Fibroblast of villous mesenchyme (primary cell): ENCODE measurements around the gene NTM. TPM values are rescaled to one million over a fixed set of nuclear protein-coding genes. Genes with fewer than 3 reads are reported as not detected.

Source experiments
- DNase-seq: peaks from one replicate; pipeline ENCODE4 v3.0.0-alpha.2; 2010; ENCODE audit warnings: low read depth
- H3K4me3 ChIP-seq: 2 replicates; pipeline ENCODE4 v1.5.1; 2011; ENCODE audit warnings: low read depth, mild to moderate bottlenecking, low read length
- CTCF ChIP-seq: IDR thresholded peaks from 2 replicates; pipeline ENCODE4 v1.5.1; 2012; ENCODE audit warnings: low read depth, mild to moderate bottlenecking, low read length; ENCODE audit not compliant: insufficient read depth
- total RNA-seq: library from RNA; depleted of rRNA; stranded (reverse); fragments of >200 nt; gene quantifications from 2 replicates; pipeline ENCODE4 v1.2.3, GENCODE V29; 2012

Gene NTM
- total RNA-seq, 1 donor = 7.3 TPM

GRCh38 chr11:132187386-132187785 lies 817.0 kb downstream of the NTM start:
- no peak for DNase-seq
- no peak for TF ChIP-seq CTCF
- H3K4me3 ChIP-seq = no peak overlapping the region

DNA sequence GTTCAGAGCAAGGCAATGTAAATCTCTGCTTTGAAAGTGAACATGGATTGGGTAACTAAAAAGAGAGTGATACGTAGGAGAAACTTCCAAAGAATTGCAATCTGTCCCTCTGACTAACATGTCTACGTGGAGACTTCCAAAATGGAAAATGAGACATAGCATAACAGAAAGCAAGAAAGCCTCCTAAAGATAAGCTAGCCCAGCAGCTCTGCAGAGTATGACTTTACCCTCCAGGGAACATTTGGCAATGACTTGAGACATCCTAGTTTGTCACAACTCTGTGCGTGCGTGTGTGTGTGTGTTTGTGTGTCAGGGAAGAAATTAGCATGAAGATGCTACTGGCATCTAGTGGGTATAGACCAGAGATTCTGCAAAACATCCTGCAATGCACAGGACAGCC lies 817.4 kb downstream of the NTM start:
- TF ChIP-seq CTCF = no peak
- DNase-seq = no peak
- no peak overlapping the region for H3K4me3 ChIP-seq

- H3K4me3 ChIP-seq = no peak overlapping the region
- TF ChIP-seq CTCF = no peak
- no peak for DNase-seq
Observed at GRCh38 chr11:132196928-132197327, 826.5 kb downstream of the NTM start.

DNA sequence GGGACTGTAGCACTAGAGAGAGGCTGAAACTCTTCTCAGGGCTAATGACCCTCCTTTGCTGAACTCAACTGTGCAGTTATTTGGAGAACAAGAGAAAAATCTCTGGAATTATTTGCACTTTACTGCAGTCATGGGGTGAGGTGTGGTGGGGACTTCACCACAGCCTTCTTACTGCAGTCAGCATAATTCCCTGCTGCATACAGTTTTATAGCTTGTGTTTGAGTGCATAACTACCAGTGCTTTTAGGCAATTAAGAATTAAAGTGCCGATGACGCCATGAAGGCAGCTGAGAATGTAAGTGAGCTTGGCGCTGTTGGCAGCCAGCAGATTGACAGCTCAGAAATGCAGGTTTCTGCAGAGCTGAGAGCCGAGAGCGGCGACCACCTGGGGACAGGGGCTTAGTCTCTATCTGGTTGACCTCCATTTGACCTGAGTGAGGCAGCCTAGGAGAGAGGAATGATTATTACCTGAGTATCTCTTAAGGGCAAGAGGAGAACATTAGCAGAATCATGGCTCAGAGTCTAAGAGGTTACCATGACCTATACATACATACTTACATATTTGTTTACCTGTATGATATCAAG lies 830.0 kb downstream of the NTM start:
- H3K4me3 ChIP-seq = no peak overlapping the region
- DNase-seq = no peak
- TF ChIP-seq CTCF = no peak

- no peak for TF ChIP-seq CTCF
- no peak overlapping the region for H3K4me3 ChIP-seq
- DNase-seq = no peak
Observed at GRCh38 chr11:132202621-132203020, 832.2 kb downstream of the NTM start.

DNA sequence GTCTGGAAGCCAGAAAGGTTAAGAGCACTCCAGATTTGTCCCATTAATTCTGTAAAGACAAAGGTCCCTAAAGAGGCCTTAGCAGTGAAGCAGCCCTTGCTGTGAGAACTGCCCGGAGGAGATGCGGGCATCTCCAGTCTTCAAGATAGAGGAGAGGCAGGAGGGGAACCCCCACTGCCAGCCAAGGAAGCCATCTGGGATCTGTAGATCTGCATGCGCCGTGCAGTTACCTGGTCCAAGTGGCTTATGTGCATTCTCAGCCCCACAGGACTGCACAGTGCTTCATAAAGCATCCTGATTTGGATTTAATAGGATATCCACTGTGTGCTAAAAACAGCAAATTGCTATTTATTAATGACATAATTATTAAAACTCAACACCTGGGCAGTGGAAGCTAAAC lies 834.6 kb downstream of the NTM start:
- no peak overlapping the region for H3K4me3 ChIP-seq
- TF ChIP-seq CTCF = no peak
- DNase-seq = no peak

GRCh38 chr11:132205496-132205895 lies 835.1 kb downstream of the NTM start:
- H3K4me3 ChIP-seq = no peak overlapping the region
- DNase-seq = no peak
- TF ChIP-seq CTCF = no peak
